GM12878 (cell line): ENCODE results near the gene SNX15. TPM values are rescaled to one million over a fixed set of nuclear protein-coding genes. Genes with fewer than 3 reads are reported as not detected.
A peak's percentile ranks its signal among the peaks of the same experiment; 100 is the strongest.

ENCODE experiments used
- ATAC-seq: fragments of 200-7000 bp; cut with Tn5 transposase; 3 replicates; pipeline ENCODE4 v1.9.1; 2020; ENCODE audit warnings: mild to moderate bottlenecking, moderate library complexity
- BruUV-seq: library from RNA; stranded (reverse); fragments of 400-500 nt; replicated peaks from 2 replicates; lab custom pipeline; 2021; lab: Mats Ljungman, UMichigan
- CTCF ChIA-PET: fragments of 300-600 bp; sonication (Branson Sonifier 250); formaldehyde crosslinking; extraction: SDS; loops from one replicate; lab custom pipeline; 2021; ENCODE audit warnings: inconsistent platforms; lab: Yijun Ruan, JAX
- POLR2A ChIA-PET: fragments of 350-600 bp; formaldehyde crosslinking; extraction: SDS; loops from one replicate; lab custom pipeline; 2021; ENCODE audit warnings: inconsistent platforms; lab: Charles Lee
- RAD21 ChIA-PET: fragments of 300-600 bp; sonication (Branson Sonifier 250); formaldehyde crosslinking; loops from one replicate; lab custom pipeline; 2023; ENCODE audit warnings: antibody characterized with exemption; ENCODE audit not compliant: unreplicated experiment; lab: Charles Lee
- SMC1A ChIA-PET: fragments of 300-600 bp; sonication (Branson Sonifier 250); formaldehyde crosslinking; loops from one replicate; lab custom pipeline; 2023; ENCODE audit not compliant: unreplicated experiment, uncharacterized antibody; lab: Charles Lee
- DNase-seq: peaks from one replicate; pipeline ENCODE4 v3.0.0-alpha.2; 2011; ENCODE audit warnings: low read depth, low spot score
- FAIRE-seq: peaks from 3 replicates; lab custom pipeline; 2011; peaks lifted over from hg19 to GRCh38; lab: Jason Lieb, UNC
- H2AFZ ChIP-seq: 2 replicates; pipeline ENCODE4 v1.6.0; 2011; ENCODE audit warnings: low read depth, low read length, control low read depth; ENCODE audit not compliant: control insufficient read depth
- H3K27ac ChIP-seq: 2 replicates; pipeline ENCODE4 v1.5.1; 2011; ENCODE audit warnings: control low read depth; ENCODE audit not compliant: control insufficient read depth, insufficient read depth
- H3K27me3 ChIP-seq, 2 experiments: replicated peaks in 1 of 2; 2 replicates each; pipeline versions ENCODE4 v1.6.0 to v1.6.1; 2011; ENCODE audit warnings: low read length in 1 of 2; ENCODE audit not compliant: control insufficient read depth in 2 of 2, insufficient read depth in 2 of 2
- H3K36me3 ChIP-seq, 2 experiments: 2 replicates each; pipeline ENCODE4 v1.5.1; 2011; ENCODE audit warnings: low read length in 1 of 2; ENCODE audit not compliant: control insufficient read depth in 2 of 2, insufficient read depth in 2 of 2
- H3K4me1 ChIP-seq: 2 replicates; pipeline ENCODE4 v1.6.1; 2011; ENCODE audit warnings: mild to moderate bottlenecking, low read length, moderate library complexity, mixed read lengths; ENCODE audit not compliant: control insufficient read depth, insufficient read depth
- H3K4me2 ChIP-seq: 2 replicates; pipeline ENCODE4 v1.6.0; 2011; ENCODE audit warnings: control low read depth; ENCODE audit not compliant: control insufficient read depth, insufficient read depth
- H3K4me3 ChIP-seq: fragments of 200-600 bp; sonication (generic); 2 replicates; pipeline ENCODE4 v1.5.1; 2016
- H3K79me2 ChIP-seq: 2 replicates; pipeline ENCODE4 v1.6.0; 2011; ENCODE audit warnings: low read length; ENCODE audit not compliant: control insufficient read depth, insufficient read depth
- H3K9ac ChIP-seq: 2 replicates; pipeline ENCODE4 v1.8.0; 2011; ENCODE audit warnings: low read length, control low read depth, mixed read lengths; ENCODE audit not compliant: control insufficient read depth, insufficient read depth
- H3K9me3 ChIP-seq: replicated peaks from 3 replicates; pipeline ENCODE4 v1.5.1; 2011; ENCODE audit warnings: mild to moderate bottlenecking, low read length; ENCODE audit not compliant: control insufficient read depth, insufficient read depth
- H4K20me1 ChIP-seq: 2 replicates; pipeline ENCODE4 v1.6.0; 2011; ENCODE audit not compliant: control insufficient read depth, insufficient read depth
- CREM ChIP-seq: IDR thresholded peaks from 2 replicates; pipeline ENCODE4 v1.6.1; 2014; ENCODE audit warnings: antibody characterized with exemption, low read depth
- HDGF ChIP-seq: fragments of 450-650 bp; IDR thresholded peaks from 2 replicates; pipeline ENCODE4 v1.6.1; 2016; ENCODE audit warnings: antibody characterized with exemption
- KDM1A ChIP-seq: fragments of 200-600 bp; sonication (generic); IDR thresholded peaks from 2 replicates; pipeline ENCODE4 v1.6.1; 2016; ENCODE audit warnings: borderline replicate concordance
- MEF2A ChIP-seq: IDR thresholded peaks from 2 replicates; pipeline ENCODE4 v1.6.1; 2011; ENCODE audit warnings: low read depth, mild to moderate bottlenecking, low read length, moderate library complexity; ENCODE audit not compliant: insufficient read depth
- NFYB ChIP-seq: IDR thresholded peaks from 2 replicates; pipeline ENCODE4 v1.6.1; 2011; ENCODE audit warnings: low read depth, mild to moderate bottlenecking, low read length, improper control_type of control experiment, moderate library complexity; ENCODE audit not compliant: insufficient read depth
- ZNF24 ChIP-seq: fragments of 450-650 bp; IDR thresholded peaks from 2 replicates; pipeline ENCODE4 v1.6.1; 2017; ENCODE audit warnings: antibody characterized with exemption, mild to moderate bottlenecking
- WGBS: methylation state at CpG from one replicate; pipeline ENCODE4 v1.1.6; 2016; ENCODE audit warnings: low lambda C conversion rate; ENCODE audit not compliant: insufficient replicate concordance, insufficient coverage; ENCODE audit errors: missing lambda C conversion rate; 5-methylcytosine and 5-hydroxymethylcytosine counted together
- in situ Hi-C: fragments of 300-500 bp; cut with MboI; formaldehyde crosslinking; loops from 9 replicates; pipeline ENCODE4 v1.14.3; 2018; ENCODE audit warnings: mixed read lengths
- intact Hi-C: fragments of 100-400 bp; cut with micrococcal nuclease; formaldehyde crosslinking; loops from one replicate; pipeline ENCODE4 v1.14.2; 2022; ENCODE audit not compliant: unreplicated experiment
- polyA plus RNA-seq, 11 experiments: library from polyadenylated mRNA; depleted of rRNA in 4 of 11; unstranded in 6 of 11; stranded (reverse) in 5 of 11; fragments of >200 nt; fragmentation: Nextera tagmentation in 4 of 11; fragmentation: Illumina TruSeq in 1 of 11; extraction: Ambion mirVana in 4 of 11; extraction: Trizol in 1 of 11; gene quantifications; 1 replicate in 1 of 11; 2 replicates in 10 of 11; pipeline versions ENCODE4 v1.2.1 to v1.2.3, GENCODE V29; 2011 to 2016; ENCODE audit warnings: inconsistent platforms in 2 of 11, missing spikeins in 2 of 11, low read depth in 1 of 11
- total RNA-seq, 4 experiments: library from RNA; depleted of rRNA in 3 of 4; stranded (reverse); fragments of >200 nt in 3 of 4; fragmentation: Illumina TruSeq in 1 of 4; extraction: Trizol in 1 of 4; gene quantifications; 2 replicates each; pipeline versions ENCODE4 v1.2.1 to v1.2.3, GENCODE V29; 2013 to 2021
- TF ChIP-seq, protein P1 (sequence below): fragments of 450-650 bp; IDR thresholded peaks from 2 replicates; pipeline ENCODE4 v1.6.1; 2016; ENCODE audit warnings: mild to moderate bottlenecking
- TF ChIP-seq, protein P2 (sequence below): fragments of 450-650 bp; IDR thresholded peaks from 2 replicates; pipeline ENCODE4 v1.6.1; 2016; ENCODE audit warnings: mild to moderate bottlenecking
- TF ChIP-seq, protein P3 (sequence below): IDR thresholded peaks from 2 replicates; pipeline ENCODE4 v1.6.1; 2011; ENCODE audit warnings: low read depth, mild to moderate bottlenecking, low read length, moderate library complexity, borderline replicate concordance; ENCODE audit errors: extremely low read depth

SNX15 gene
- total and polyA plus RNA-seq, 10 of the 15 experiments (the other 5 are each of a cell fraction or from before 2014, with no cell fraction given), result 2.4 to 24.0 (median 16.1) TPM

DNA sequence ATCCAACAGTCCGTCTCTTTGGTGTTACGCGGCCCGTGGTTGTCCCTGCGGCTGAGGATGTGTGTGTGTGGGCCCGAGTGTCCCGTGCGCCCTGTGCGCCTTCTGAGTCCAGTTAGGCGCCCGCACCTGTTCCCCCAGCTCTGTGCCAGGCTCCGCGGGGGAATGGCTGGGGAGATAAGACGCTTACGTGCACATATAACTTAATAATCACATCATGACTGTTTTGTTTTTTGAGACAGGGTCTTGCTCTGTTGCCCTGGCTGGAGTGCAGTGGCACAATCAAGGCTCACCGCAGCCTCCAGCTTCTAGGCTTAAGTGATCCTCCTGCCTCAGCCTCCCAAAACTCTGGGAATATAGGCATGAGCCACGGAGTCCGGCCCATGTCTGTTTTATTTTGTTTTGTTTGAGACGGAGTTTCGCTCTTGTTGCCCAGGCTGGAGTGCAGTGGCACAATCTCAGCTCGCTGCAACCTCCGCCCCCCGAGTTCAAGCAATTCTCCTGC, 12.5 kb upstream of the SNX15 start:
- ChIA-PET RAD21 (interaction anchor here (0.7 to 4.8 kb wide), 14 partner anchors 13 to 236 kb away, joined by 3 to 31 read pairs (median 4); partner anchors contain the start of genes CDC42BPG, CDCA5, FAU and MRPL49), SMC1A (interaction anchor here (1.0 to 2.5 kb wide), 6 partner anchors 64 to 167 kb away, joined by 3 to 19 read pairs (median 3); partner anchors contain the start of genes FAU and MRPL49), CTCF (interaction anchor here (0.6 to 8.2 kb wide), 31 partner anchors 11 to 464 kb away, joined by 3 to 89 read pairs (median 5); partner anchors contain the start of genes ATG2A, BATF2, CDC42BPG and FAU), POLR2A (interaction anchor here (0.8 to 1.6 kb wide), 8 partner anchors 26 to 166 kb away, joined by 3 to 4 read pairs (median 4); partner anchors contain the start of genes SAC3D1 and TM7SF2)
- H3K9me3 ChIP-seq, result no peaks in the 10 kb centered on the region
- no peak for FAIRE-seq
- TF ChIP-seq, protein P1, sequence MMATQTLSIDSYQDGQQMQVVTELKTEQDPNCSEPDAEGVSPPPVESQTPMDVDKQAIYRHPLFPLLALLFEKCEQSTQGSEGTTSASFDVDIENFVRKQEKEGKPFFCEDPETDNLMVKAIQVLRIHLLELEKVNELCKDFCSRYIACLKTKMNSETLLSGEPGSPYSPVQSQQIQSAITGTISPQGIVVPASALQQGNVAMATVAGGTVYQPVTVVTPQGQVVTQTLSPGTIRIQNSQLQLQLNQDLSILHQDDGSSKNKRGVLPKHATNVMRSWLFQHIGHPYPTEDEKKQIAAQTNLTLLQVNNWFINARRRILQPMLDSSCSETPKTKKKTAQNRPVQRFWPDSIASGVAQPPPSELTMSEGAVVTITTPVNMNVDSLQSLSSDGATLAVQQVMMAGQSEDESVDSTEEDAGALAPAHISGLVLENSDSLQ, result no peak
- TF ChIP-seq HDGF (peak; percentile 20; the same call in 1 of the 2 replicates), CREM (no peak), NFYB (no peak), ZNF24 (no peak), MEF2A (no peak), KDM1A (no peak)
- TF ChIP-seq, protein P2, sequence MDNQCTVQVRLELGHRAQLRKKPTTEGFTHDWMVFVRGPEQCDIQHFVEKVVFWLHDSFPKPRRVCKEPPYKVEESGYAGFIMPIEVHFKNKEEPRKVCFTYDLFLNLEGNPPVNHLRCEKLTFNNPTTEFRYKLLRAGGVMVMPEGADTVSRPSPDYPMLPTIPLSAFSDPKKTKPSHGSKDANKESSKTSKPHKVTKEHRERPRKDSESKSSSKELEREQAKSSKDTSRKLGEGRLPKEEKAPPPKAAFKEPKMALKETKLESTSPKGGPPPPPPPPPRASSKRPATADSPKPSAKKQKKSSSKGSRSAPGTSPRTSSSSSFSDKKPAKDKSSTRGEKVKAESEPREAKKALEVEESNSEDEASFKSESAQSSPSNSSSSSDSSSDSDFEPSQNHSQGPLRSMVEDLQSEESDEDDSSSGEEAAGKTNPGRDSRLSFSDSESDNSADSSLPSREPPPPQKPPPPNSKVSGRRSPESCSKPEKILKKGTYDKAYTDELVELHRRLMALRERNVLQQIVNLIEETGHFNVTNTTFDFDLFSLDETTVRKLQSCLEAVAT, result peak; percentile 76; the same call in 1 of the 2 replicates
- TF ChIP-seq, protein P3, sequence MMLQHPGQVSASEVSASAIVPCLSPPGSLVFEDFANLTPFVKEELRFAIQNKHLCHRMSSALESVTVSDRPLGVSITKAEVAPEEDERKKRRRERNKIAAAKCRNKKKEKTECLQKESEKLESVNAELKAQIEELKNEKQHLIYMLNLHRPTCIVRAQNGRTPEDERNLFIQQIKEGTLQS, result no peak
- no TSS peak for BruUV-seq
- H3K27me3 ChIP-seq, result no peaks in the 10 kb centered on the region
- 34% methylated on average over 23 of the region's 23 CpGs for WGBS
- peak overlapping the region; percentile 89 for H2AFZ ChIP-seq
- peak; percentile 26; the same call in 2 of the 3 replicates for ATAC-seq
- no peaks in the 10 kb centered on the region for H4K20me1 ChIP-seq
- H3K4me3 ChIP-seq, result peak overlapping the region; percentile 76
- H3K27ac ChIP-seq, result peak overlapping the region; percentile 88
- H3K4me1 ChIP-seq, result peaks cover 17% of the 10 kb centered on the region
- peak overlapping the region; percentile 86 for H3K9ac ChIP-seq
- H3K4me2 ChIP-seq, result peak overlapping the region; percentile 93
- DNase-seq, result no peak
- in situ Hi-C loops (no loop called here), intact Hi-C loops (loop anchor here (1.0 to 10.0 kb wide), 5 partner anchors 64 to 240 kb away; partner anchors contain the start of genes CAPN1 and VPS51)
- H3K36me3 ChIP-seq, result peaks cover 0 to 3% of the 10 kb centered on the region in 2 experiments; a peak in 2 of 4 replicates
- H3K79me2 ChIP-seq, result no peaks in the 10 kb centered on the region; the same call in none of the 2 replicates
